ENCODE results near the gene BCL3. TPM values are rescaled to one million over a fixed set of nuclear protein-coding genes. Genes with fewer than 3 reads are reported as not detected.

Gene BCL3
- total RNA-seq: 10 to 100 TPM; 34.2 to 34.9 TPM

GRCh38 chr19:44748426-44749254 is at the start of gene BCL3:
Gene BCL3 (plus strand): TSS chr19:44748708. CDS start chr19:44748791, 83 bp downstream.

GRCh38 chr19:44777715-44778347 is 29.3 kb downstream of the BCL3 start, which contains the start of gene CBLC:
Gene CBLC (plus strand): TSS chr19:44777890. CDS start chr19:44777932, 42 bp downstream.

DNA sequence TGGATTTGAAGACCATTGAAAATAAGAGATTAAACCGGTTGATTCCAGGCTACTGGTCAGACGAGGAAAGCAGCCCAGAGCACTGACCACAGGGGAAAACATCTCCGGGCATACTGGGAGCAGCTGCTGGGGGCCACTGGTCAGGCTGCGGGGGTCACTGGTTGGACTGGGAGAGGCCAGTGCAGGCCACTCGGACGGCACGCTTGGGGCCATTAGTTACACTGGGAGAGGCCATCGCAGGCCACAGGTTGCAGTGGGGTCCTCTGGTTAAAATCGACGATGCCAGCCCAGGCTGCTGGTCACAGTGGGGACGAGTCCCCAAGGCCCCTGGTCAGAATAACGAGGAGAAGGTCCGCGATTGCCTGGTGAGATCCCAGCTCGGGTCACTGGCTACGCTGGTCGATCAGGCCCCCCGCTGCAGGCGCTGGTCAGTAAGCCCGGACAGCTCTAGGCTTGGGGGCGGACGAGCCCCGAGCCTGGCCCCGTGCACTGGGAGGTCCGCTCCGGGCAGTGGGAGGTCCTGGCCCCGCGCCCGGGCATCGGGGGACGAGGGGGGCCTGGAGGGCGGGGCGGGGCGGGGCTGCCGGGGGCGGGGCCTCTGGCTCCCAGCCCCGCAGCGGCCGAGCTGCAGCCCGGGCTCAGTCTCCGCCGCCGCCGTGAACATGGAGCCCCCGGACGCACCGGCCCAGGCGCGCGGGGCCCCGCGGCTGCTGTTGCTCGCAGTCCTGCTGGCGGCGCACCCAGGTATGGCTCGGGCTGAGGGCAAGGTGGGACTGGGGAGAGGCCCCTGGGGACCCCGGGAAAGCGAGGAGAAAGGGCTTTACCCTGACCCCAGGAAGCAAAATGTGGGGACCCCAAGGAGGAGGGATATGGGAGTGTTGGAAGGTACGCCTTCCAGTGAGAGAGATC is 60.2 kb downstream of the BCL3 start, which contains the start of gene BCAM:
Gene BCAM, plus strand, starts transcription at position 641 of the 909 bp plus-strand sequence. Its CDS starts 22 bp downstream, at position 663.

Small RNA genes within 50 kb of the gene (microRNA-seq; reads per million reads assigned to microRNA genes)
- gene MIR8085 (ENCODE audit: borderline microRNAs expressed, borderline replicate concordance): not detected

Other genes starting within 250 kb of the BCL3 start
- gene ZNF180, start 248.2 kb upstream of the BCL3 start, total RNA-seq: 10 to 100 TPM; 10.7 to 12.9 TPM
- not detected for gene CEACAM20, start 219.0 kb upstream of the BCL3 start, total RNA-seq
- not detected for gene IGSF23, start 135.1 kb upstream of the BCL3 start, total RNA-seq
- 1 to 10 TPM; 2.9 TPM for gene PVR, start 104.8 kb upstream of the BCL3 start, total RNA-seq
- under 1 TPM; 0.34 to 0.48 TPM for gene CEACAM19, start 77.2 kb upstream of the BCL3 start, total RNA-seq
- not detected for gene CEACAM16, start 49.6 kb upstream of the BCL3 start, total RNA-seq
- not detected for gene CBLC, start 29.2 kb downstream of the BCL3 start, total RNA-seq
- not detected for gene BCAM, start 60.4 kb downstream of the BCL3 start, total RNA-seq
- gene NECTIN2, start 97.6 kb downstream of the BCL3 start, total RNA-seq: under 1 TPM in 1 of 2 experiments, not detected in 1; 0.34 TPM
- gene TOMM40, start 142.5 kb downstream of the BCL3 start, total RNA-seq: 10 to 100 TPM; 49.2 to 51.5 TPM
- under 1 TPM; 0.31 to 0.91 TPM for gene APOE, start 157.1 kb downstream of the BCL3 start, total RNA-seq
- gene APOC1, start 165.9 kb downstream of the BCL3 start, total RNA-seq: under 1 TPM; 0.58 to 0.81 TPM
- not detected for gene APOC4, start 193.5 kb downstream of the BCL3 start, total RNA-seq
- not detected for gene APOC2, start 197.3 kb downstream of the BCL3 start, total RNA-seq
- gene CLPTM1, start 206.7 kb downstream of the BCL3 start, total RNA-seq: 10 to 100 TPM; 64.0 to 65.0 TPM

Measured in activated naive CD4-positive, alpha-beta T cell treated with anti-CD3 and anti-CD28 coated beads, Interleukin-2, amount 10 ng/mL, durations not matched to agents 5 hours and 36 hours (primary cell).